HG03442 (cell line): Measurements from ENCODE around the gene WHRN.

Experiments used
- ATAC-seq: cut with Tn5 transposase; IDR thresholded peaks from one replicate; pipeline ENCODE4 v1.9.1; 2021; ENCODE audit warnings: mild to moderate bottlenecking, moderate library complexity; ENCODE audit not compliant: unreplicated experiment

WHRN gene

DNA sequence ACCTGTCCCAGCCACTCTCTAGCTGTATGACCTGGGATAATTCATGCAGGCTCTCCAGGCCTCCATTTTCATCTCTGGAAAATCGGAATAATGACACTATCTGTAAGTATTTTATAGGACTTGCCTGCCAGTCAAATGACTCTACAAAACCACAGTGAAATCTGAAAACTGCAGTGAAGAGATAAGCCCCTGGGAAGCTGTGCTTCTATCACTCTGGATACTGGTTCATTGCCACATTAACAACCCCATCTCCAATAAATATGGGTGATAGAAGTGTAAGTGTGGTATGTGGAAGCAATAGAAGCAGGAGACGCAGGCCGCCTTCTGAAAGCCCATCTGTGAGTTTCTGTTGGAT is 31.8 kb downstream of the WHRN start:
- no peak for ATAC-seq

DNA sequence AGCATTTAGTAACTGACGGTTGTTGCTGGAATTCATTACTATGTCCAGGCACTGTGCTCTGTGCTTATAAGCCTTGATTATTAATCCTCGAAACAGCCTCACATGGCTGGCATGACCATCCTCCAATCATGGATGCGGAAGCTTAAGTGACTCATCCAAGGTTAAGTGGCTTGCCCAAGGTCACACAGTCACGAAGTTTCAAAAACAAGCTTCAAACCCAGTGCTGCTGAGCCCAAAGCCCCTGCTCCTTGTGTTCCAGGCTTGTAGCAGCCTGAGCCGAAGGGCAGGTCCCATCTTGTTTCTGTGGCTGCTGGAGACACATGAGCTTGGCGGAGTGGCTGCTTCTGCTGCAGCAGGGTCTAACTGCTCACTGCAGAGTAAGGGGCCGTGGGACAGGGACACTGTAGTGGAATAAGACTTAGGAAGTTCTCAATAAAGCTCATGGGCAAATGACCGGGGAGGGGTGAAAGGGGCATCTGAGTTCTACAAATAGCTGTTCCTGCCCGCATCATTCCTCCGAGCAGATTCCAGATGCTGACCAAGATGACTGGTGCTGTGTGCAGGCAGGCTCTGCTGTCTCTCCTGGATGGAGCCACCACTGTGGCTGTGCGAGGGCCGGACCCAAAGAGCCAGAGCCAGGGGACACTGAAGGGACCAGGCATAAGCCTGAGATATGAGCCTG is 32.4 kb downstream of the WHRN start:
- ATAC-seq: no peak

DNA sequence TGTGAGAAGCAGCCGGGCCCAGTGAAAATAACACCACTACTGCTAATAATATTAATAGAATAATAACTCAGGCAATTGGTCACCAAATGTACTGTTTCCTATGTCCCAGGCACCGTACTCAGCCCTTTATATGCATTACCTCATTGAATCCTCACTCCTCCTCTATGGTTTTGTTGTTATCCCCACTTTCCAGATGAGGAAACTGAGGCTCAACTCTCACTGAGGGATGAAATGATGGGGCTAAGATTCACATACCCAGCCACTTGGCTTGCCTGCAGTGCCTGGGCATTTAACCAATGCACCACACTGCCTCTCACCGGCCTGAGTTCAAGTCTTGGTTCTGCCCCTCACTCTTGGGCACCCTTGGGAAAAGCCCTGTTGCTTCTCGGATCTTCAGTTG is 34.1 kb downstream of the WHRN start:
- ATAC-seq: no peak

DNA sequence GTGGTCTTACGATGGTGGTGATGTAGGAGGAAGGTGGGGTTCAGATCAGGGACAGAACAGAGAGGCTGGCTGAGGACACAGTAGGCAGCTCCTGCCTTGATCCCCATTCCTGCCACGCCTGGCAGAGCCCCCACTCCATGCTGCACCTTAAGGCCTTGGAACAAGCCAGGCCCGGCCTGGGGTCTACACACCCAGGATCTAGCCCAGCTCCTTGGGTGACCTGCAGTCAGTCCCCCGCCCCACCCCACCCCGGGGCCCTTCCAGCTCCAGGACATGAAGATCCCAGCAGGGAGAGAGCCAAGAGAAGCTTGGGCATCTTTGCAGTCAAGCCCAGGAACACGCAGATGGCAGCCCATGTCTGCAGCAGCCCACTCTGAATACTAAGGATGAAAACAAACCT is 34.7 kb downstream of the WHRN start:
- ATAC-seq: no peak

DNA sequence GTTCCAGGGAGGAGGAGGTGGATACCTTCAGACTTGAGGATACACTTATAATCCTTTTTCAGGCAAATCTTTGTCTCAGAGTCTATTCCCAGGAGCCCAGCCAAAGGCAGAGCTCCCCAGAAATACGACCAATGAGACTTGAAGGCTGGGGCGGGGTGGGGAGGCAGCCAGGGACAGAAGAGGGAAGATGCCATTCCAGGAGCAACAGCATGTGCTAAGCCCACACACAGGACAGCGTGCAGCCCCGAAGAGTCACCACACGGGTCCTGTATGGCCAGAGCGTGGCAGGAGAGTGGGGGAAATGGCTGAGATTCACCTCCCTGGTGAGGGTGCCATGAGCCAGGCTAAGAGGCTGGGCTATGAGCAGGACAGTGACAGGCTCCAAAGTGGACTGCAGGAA is 35.2 kb downstream of the WHRN start:
- no peak for ATAC-seq

DNA sequence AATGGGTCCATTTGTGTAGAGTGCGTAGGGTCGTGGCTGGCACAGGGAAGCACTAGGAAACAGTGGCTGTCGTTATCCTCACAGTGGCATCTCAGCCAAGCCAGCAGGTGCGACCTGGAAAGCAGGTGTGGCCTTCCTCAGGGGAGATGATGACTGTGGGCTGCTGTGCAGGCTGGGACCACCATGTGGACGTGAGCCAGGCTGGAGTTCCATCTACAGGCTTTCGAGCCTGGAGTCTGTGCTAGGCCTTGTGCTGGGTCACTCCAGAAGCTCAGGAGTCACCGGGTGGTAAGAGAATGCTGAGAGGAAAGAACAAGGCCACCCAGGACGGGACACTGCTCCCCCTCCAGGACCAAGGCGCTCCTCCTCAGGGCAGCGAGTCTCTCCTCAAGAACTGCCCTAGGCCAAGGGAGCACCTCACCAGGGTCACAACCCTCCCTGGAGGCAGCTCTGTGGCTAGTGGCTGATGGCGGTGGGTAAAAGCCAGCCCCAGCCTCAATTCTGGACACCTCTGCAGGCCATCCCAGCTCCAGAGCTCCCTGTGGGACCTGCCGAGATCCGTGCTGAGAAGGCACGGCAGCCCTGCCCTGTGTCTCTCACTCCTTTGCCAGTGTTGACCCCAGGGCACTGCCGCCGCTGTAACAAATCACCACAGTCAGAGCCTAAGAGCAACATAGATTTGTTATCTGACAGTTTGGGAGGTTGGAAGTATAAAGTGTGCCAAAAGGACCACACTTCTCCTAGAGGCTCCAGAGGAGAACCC is 36.0 kb downstream of the WHRN start:
- no peak for ATAC-seq

DNA sequence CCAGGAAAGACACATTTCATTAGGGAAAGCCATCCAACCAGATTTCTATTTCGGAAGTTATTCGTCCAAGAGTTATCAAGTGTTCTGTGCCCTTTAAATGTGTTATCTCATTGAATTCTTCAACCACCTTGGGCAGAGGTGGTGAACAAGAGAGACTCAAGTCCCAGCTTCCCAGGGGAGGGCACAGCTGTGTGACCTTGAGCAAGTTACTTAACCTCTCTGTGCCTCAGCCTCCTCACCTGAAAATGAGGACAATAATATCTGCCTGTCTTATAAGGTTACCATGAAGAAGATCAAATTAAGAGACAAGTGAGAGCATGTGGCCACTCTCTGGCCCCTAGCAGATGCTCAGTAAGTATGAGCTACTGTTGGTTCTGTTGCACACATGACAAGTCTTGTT is 37.4 kb downstream of the WHRN start:
- no peak for ATAC-seq

DNA sequence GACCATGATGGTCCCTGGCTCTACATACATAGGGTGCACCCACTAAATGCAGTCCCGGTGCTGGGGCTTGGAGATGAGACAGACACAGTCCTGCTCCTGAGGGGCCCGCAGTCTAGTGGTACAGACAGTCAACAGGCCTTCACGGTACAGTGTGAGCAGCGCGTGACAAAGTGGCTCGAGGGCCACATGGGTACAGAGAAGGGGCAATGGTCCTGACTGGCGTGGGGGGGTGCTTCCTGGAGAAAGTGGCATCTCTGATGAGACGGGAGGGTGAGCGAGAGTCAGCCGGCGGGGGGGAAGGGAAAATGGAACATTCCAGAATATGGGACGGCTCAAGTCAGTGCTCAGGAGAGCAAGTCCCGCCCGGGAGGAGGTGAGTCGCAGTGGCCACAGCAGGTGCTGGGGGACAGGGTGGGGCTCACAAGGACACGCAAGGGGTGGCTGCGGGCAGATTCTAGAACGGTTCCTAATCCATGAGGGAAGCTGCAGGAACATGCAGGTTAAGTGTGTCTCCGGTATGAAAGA is 38.0 kb downstream of the WHRN start:
- no peak for ATAC-seq

DNA sequence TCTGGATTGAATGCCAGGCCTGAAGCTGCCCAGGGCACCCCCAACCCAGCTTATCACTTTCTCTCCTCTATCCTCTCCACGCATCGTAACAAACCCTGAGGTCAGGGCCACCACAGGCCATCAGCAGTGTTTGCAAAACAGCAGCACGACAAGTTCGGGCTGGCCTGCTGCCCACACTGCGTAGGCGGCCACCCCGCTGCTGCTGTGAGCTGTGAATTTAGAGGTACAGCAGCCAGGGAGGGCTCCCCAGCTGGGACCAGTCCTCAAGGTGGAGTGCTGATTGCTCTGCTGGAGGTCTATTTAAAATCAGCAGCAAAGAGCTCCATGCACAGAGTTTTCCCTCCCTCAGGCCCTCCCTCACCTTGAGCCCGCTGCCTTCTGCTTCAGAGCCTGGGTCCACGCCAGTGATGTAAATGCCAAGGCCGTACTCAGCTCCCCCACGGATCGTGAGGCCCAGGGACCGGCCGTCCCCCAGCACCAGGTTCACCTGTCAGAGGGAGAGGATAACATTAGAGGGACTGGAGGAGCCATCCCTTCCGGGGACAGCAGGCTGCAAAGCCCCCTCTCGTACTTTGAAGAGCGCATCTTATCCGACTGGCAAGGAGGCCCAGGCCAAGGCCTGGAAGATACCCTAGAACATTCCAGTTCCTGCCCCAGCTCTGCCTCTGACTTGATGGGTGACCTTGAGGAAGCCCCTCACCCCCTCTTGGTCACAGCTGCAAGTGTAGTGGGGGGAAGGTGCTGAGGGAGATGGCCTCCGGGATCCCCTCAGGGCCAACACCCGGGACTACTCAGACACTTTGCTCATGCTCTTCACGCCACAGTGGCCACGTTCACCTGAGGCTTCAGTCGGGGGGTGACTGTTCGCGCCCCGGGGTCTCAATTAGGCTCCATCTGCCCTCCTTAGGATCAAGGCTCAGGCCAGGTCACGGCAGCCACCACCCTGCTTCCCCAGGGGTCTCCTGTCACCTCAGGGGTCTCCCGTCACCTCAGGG is 39.1 kb downstream of the WHRN start:
- ATAC-seq: no peak

DNA sequence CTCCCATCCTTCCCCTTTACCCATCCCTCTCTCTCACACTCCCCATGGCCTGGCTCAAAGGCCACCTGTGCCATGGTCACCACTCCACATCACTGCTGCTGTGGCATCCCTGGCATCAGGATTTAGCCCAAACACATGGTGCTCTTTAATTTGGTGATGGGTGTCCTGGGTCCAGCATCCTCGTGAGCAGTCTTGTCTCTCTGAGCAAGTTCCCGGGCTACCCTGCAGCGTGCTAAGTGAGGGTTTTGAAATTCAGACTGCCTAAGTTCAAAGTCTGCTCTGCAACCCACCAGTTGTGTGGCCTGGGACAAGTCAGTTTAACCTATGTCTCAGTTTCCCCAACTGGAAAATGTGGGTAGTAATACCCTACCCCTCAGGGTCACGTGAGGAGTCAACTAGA is 39.9 kb downstream of the WHRN start:
- no peak for ATAC-seq

DNA sequence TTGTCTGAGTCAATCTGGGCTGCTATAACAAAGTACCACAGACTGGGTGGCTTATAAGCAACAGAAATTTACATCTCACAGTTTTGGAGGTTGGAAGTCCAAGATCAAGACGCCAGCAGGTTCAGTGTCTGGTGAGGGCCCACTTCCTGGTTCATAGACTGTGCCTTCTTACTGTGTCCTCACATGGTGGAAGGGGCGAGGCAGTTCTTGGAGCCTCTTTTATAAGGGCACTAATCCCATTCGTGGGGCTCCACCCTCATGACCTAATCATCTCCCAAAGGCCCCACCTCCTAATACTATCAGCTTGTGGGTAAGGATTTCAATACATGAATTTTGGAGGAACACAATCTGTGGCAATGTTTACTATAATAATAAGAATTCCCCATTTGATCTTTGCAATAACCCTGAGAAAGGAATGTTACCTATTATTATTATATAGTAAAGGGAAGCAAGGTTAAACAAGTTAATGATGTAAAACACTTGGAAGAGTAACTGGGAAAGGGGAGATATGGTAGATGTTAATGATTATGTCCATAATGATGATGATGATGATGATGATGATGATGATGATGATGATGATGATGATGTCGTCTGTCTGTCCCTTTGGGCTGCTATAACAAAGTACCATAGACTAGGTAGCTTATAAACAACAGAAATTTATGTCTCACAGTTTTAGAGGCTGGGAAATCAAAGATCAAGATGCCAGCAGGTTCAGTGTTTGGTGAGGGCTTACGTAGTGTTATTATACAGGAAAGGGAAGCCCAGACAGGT is 40.8 kb downstream of the WHRN start:
- ATAC-seq: no peak

DNA sequence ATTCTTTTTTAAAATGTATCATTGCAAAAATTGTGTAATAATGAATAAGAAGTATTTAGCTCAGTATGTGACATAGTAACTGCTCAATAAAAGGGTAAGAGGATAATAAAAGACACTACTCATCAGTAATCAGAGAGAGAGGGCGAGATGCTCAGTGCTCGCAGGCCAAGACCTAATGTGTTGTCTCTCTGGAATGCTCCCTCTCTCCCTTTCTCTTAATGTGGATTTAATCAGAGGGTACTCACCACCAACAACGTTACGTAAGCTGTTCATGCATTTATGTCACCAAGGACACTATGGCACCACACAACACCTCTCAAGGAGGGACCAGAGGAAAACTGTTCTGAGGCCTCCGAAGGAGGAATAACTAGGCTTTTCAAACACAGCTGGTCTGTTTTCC is 42.5 kb downstream of the WHRN start:
- ATAC-seq: no peak

DNA sequence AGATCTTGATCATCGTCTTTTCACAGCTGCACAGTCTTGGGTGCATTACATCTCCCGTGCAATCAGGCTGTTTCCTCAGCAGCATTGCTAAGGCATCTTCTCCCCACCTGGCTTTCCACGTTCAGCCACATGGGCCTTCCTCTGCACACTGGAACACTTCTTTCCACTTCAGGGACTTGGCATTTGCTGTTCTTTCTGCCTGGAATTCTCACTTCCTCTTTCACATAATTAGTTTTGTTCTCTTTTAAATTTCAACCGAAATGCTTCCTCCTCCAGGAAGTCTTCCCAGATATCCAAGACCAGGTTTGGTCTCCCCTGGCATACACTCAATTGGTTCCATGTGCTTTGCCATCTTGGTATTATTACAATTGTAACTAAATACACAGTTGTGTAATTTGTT is 43.8 kb downstream of the WHRN start:
- ATAC-seq: no peak

DNA sequence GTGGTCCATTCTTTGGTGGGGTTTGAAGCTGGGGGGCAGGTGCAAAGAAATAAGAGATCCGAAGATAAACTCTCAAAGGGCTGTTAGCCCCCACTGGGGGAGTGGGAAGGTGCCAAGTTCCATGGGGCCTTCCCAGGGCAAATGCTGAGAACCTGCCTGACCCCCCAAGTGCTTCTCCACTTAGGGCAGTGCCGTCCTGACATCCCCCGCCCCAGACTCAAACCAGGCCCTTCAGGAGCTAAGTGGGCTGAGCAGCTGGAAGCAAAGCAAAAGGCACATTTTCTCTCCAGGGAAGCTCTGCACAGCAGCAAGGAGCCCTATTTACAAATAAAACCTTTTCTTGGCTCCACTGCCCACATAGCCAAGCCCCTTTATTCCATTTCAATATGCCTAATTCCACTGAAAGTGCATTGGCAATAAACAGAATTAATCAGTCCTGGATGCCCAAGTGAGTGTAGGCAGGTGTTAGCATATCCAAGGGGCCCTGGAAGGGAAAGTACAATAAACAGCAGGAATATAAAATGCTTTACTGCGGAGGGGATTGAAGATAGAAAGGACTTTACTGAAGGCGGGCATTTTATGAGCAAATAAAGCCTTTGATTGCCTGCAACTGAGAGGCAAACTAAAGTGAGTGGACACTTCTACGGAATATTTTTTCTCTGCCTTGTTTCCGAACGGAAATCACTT is 44.6 kb downstream of the WHRN start:
- no peak for ATAC-seq

DNA sequence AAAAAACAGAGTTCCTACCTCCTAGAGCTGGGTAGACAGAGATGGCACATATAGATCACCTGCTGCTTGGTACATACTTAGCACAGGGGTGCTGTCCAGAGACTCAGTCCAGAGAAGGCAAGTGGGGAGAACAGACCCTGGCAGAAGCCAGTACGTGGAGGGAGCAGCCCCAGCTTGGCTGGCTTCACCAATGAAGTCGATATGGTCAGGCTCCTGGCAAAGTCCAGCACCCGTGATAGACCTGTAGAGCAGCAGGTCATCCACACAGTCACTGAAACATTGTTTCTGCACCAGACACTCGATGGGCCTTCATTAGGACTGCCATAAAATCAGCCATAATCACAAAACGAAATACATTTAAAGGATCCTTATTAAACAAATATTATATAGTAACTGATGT is 45.8 kb downstream of the WHRN start:
- ATAC-seq: no peak

DNA sequence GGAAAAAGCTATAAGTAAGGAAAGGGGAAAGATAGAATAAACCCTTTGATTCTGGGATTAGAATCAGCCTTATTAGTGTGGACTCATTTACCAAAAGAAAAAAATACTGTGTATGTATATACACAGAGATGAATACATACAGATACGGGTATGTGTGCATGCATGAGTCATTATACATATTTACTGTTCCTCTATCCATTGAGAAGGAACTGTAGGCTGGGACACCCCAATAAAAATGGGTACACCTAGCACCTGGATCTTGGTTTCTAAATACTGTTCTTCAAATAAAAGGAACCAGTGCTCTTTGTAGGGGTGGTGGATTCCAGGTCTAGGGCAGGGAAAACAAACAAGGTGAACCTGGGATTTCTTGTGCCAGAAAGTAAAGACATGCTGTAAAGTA is 48.3 kb downstream of the WHRN start:
- ATAC-seq: no peak

DNA sequence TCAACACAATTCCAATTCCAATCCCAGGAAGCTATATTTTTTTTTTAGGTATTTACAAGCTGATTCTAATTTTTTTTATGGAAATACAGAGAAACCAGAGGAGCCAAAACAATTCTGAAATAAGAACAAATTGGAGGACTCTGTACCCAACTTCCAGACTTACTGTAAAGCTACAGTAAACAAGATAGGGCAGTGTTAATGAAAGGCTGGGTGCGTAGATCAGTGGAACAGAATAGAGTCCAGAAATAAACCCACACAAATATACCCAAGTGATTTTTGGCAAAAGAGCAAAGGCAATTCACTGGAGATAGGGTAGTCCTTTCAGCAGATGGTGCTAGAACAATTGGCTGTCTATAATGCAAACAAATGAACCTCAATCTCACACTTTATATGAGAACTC is 50.6 kb downstream of the WHRN start:
- no peak for ATAC-seq

DNA sequence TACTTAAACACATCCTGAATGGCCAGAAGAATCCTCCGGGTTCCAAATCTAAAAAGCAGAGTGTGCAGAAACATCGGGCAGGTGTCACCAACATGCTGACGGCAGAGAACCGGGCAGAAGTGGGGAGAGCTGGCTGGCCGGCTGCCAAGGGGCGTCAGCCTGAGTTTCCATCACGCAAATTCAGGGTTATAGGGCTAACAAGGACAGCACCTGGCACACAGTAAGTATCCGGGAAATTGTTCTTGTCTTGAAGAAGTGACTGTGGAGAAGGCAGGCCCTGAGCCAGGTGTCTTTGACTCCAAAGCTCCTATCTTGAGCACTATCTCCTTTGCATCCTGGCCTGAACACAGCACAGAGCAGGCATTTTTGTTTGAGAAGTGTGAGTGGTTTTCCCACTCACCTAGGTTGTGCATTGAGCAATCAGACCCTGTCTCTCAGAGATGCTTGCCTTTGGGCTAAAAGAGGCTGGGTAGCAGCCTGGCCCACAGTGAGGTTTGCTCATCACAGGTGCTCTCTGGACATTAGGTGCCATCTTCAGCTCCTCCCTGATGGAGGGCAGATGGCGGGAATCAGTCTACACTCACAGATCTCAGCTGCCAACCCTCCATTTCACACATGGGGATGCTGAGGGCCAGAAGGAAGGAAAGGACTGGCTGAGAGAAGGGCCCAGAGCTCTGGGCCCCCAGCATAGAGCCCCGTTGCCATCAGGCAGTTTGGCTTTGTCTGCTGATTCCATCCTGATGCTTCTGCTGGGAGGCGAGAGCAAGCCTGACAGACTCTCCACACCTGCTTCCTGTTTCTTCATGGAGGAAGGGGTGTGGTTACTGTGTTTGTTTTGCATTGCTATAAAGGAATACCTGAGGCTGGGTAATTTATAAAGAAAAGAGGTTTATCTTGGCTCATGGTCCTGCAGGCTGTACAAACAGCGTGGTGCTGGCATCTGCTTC is 52.8 kb downstream of the WHRN start:
- ATAC-seq: no peak

DNA sequence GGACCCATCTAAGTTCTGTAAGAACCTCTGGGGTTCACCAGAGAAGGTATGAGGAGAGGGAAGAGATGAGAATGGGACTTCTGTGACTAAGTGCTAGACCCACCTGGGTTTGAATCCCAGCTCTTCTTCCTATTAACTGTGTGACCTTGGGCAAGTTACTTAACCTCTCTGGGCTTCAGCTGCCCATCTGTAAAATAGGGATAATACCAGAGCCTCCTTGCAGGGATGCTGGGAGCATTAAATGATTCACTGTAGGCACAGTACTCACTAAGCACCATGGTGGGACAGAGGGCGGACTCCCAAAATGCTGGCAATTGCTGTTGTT is 53.6 kb downstream of the WHRN start:
- ATAC-seq: no peak
